ENCODE results near the gene GALM.
"Not testable (repeated sequence)": the region's sequence is repeated elsewhere in the genome, so short reads cannot be mapped to it uniquely, and the experiment has no call there.

The GALM gene

DNA sequence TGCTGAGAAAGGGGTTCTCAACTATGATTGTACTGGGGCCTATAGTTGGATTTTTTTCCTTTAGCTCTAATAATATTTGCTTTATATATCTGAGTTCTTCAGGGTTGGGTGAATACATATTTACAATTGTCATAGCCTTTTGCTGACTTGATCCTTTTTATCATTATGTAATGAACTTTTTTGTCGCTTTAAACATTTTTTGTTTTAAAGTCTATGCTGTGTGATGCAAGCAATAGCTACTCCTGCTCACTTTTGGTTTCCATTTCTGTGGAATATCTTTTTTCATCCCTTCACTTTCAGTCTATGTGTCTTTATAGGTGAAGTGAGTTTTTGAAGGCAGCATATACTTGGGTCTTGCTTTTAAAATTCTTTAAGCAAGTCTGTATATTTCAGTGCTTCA is 49.0 kb downstream of the GALM start:
- not testable (repeated sequence) for DNase-seq

DNA sequence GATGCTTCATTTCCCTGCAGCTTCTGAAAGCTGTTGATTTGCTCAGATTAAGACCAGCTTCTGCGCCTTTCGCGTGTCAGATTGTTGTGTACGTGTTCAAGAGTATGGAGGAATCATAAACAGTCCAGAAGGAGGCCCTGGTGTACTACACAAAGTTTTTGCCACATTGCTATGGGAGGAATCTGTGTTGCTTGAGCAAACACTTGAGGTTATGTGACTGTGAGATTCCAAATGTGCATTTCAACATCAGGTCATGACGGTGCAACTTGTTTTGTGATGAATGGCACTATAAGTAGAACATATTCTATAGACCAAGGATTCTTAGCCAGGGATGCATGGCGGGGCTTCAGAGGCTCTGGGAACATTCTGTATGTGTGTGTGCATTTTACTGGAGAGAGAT is 50.3 kb downstream of the GALM start:
- DNase-seq, result no peak

DNA sequence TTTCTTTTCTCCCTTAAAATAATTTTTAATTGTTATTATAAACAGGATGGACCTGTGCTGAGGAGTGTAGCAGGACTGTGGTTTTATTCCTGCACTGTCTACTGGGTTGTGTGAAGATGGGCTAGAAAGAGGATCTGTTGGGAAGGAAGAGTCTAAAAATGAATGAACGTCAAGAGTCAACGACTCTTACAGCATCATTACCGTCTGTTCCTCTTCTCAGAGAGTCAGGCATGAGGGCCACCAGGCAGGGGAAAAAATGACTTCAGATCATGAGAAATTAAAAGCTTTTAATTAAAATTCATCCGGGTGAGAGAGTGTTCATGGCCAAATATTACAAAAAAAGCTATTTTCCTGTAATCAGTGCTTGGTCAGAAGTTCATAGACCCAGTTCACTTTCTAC is 52.7 kb downstream of the GALM start:
- DNase-seq, result no peak

DNA sequence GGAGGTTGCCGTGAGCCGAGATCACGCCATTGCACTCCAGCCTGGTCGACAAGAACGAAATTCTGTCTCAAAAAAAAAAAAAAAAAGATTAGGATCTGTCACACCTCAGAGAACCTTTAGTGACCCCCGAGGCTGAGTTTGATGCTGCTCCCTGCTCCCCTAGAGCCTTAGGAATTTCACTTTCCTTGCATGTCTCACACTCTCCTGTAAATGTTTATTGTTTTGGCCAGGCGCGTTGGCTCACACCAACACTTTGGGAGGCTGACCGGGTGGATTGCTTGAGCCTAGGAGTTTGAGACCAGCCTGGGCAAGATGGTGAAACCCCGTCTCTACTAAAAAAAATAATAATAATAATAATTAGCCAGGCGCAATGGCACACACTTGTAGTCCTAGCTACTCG is 53.8 kb downstream of the GALM start:
- no peak for DNase-seq

DNA sequence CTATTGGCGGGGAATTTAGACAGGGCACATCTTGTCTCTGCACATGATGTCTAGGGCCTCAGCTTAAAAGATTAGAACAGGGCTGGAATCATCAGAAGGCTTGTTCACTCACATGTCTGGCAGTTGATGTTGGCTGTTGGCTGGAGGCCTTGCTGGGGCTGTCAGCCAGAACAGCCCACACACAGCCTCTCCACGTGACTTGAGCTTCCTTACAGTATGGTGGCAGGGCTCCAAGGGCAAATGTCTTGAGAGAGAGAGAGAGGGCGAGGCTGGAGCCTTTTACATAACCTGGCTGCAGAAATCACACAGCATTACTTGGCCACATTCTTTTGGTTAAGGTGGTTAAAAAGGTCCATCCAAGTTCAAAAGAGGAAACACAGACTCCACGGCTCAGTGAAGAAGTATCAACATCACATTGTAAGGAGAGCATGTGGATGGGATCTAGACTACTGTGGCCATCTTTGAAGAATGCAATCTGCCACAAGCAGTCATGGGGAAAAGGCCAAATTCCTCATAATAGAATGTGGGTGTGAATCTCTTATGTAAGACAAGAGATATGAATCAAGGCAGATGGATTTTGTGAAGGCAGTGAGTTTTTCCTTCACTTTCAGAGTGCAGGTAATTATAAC is 54.8 kb downstream of the GALM start:
- DNase-seq, result peak; percentile 42

DNA sequence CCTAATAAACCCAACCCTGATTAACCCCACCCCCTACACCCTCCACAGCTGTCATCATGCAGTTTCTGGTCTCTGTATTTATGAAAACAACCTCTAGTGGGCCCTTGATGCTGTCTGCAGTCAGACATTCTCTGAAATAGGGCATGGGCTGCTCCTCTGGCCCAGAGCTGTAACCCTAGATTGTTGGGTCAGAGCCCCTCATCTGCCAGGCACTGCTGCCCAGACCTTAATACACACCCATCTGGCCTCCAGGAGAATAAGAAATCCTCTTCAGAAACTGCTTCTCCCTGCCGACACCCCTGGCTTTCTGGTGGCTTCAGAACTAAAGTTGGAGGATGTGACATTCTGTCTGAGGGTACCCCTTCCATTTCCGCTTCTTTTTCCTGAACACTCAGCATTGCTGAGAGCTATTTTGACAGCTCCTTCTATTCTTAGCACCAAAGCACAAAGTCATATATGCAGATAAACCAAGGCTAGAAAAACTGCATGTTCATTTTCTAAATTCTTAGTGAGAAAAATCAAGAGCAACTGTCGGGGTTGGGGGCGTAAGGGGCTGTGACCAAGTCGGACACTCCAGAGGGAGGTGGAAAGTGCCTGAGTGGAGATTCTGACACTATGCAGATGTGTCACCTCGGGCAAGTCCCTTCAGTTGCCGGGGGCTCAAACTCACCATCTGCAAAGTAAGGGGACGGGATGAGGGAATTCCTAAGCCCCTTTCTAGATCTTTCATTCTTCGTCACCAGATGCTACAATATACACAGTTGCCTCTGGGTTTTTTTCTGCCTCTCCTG is 56.6 kb downstream of the GALM start:
- no peak for DNase-seq

DNA sequence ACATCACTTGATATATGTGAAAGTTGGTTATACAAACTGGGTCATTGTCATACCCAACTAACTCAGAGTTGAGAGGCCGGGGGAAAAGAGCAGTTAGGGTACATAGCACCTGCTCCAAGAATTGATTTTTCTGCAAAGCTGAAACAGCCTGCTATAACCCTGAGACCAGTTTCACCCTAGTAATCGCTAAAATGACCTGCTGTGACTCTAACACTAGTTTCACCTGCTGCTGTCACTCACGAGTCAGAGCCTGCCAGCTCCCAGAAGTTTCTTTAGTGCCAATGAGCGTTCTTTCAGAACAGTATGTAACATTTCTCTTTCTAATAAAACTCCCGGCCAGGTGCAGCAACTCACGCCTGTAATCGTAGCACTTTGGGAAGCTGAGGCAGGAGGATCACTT is 57.3 kb downstream of the GALM start:
- DNase-seq, result no peak

DNA sequence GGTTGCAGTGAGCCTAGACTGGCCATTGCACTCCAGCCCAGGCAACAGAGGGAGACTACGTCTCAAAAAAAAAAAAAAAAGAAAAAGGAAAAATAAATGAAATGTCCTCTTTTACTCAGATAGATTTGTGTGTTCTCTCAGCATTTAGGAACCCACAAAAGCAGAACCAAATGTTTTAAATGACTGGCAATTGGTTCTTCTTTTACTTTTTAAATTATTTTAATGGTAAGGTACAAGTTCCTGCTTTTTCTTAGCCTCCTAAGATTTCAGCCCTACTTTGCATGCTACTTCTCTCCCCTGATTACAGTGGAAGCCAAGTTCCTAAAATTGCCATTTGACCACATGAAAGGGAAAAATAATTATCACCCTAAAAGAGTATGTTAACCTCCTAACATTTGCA is 61.7 kb downstream of the GALM start:
- DNase-seq, result no peak

DNA sequence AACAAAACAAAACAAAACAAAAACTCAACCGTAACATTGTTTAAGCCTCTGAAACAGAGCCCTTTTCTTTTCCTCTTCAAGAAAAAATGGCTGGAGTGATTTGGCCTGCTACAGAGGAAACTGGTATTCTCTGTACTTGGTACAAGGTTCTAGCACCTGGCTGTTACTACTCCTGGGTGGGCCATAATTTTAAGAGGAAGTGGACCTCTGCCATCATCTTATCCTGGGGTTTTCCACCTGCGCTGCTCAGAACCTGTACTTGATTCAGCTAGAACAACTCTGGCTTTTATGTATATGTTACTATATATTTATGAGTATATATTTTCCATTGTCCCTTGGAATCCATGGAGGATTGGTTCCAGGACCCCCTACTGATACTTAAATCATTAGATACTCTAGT is 62.8 kb downstream of the GALM start:
- DNase-seq, result no peak

DNA sequence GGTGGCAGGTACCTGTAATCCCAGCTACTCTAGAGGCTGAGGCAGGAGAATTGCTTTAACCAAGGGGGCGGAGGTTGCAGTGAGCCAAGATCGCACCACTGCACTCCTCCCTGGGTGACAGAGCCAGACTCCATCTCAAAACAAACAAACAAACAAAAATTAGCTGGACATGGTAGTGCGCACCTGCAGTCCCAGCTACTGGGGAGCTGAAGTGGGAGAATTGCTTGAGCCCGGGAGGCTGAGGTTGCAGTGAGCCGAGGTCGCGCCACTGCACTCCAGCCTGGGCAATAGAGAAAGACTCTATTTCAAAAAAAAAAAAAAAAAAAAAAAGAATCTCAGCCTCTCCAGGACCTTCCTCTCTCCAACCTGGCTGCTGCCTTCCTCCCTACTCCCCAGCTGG is 65.2 kb downstream of the GALM start:
- no peak for DNase-seq

DNA sequence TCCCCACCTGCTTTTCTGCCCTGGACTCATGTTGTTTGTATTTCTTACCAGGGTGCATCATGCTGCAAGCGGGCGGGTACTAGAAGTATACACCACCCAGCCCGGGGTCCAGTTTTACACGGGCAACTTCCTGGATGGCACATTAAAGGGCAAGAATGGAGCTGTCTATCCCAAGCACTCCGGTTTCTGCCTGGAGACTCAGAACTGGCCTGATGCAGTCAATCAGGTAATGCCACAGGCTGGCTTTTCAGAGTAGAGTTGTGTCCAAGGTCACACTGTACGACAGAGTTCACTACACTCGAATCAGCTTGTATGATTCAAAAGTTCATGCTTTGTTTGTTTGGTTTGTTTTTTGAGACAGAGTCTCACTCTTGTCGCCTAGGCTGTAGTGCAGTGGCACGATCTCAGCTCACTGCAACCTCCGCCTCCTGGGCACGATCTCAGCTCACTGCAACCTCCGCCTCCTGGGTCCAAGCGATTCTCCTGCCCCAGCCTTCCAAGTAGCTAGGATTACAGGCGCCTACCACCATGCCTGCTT is 65.8 kb downstream of the GALM start:
- DNase-seq, result no peak

DNA sequence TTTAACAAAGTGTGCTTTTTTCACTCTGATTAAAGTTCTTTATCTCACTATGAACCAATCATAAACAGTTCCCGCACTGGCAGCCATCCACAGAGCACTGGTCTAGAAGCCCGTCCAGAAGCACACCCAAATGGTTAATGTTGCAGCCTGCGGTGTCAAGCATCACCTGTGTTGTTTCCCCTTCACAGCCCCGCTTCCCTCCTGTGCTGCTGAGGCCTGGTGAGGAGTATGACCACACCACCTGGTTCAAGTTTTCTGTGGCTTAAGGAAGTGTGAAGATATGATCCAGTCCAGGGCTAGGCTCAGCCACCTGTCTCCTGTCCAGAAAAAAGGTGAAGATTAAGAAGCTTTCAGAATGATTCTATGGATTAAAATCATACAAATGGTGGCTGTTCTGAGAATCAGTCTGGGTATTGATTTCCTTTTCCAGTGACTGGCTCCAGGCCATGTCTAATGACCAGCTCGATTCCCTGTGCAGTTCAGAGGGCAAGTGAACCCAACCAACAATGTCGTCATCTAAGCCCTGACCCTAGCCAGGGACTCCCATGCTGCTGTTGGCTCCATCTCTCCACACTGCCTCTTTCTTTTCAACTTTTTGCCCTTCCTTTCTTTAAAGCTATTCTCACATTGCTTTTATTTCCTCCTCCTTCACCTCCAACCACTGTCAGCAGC is 67.5 kb downstream of the GALM start:
- no peak for DNase-seq

DNA sequence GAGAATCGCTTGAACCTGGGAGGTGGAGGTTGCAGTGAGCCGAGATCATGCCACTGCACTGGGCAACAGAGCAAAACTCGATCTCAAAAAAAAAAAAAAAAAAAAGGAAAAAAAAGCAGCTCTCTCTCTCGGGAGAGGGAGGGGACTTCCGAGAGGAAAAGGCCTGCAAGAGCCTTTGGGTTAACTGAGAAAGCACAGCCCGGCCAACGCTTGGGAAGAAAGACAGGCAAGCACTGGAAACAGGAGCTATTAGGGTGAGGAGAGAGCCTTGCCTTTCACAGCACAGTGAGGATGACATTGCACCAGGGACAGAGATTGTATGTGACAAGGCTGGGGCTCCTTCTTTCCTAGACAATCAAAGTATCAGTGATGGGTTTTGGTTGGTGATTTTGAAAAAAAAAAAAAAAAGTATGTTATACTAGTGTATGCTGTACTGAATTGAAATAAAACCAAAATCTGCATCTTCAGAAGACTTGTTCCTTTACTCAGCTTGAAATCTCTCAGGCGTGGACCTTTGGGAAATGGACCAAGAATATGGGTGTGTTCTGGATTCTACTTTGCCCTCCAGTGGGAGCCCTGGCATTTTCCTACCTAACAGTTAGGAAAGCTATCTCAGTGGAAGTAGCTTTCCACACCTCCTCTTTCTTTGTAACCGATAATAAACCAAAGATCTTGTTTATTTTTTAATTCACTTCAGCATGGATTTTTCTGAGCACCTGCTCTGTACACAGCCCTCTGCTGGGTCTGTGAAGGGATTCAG is 68.6 kb downstream of the GALM start:
- DNase-seq, result no peak

DNA sequence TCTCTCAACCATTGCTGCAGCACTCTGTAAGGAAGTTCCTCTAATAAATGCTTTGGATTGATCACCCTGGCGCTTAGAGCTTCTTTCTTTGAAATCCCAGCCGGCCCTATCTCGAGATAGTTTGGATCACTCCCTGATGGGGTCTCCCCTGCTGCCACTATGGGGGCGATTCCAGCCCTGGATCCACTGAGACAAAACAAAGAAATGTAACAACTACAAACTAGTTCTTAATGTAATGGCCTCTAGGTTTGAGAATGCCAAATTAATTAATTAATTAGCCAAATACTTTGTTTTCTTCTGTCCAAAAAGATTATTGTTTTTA is 70.0 kb downstream of the GALM start:
- no peak for DNase-seq

DNA sequence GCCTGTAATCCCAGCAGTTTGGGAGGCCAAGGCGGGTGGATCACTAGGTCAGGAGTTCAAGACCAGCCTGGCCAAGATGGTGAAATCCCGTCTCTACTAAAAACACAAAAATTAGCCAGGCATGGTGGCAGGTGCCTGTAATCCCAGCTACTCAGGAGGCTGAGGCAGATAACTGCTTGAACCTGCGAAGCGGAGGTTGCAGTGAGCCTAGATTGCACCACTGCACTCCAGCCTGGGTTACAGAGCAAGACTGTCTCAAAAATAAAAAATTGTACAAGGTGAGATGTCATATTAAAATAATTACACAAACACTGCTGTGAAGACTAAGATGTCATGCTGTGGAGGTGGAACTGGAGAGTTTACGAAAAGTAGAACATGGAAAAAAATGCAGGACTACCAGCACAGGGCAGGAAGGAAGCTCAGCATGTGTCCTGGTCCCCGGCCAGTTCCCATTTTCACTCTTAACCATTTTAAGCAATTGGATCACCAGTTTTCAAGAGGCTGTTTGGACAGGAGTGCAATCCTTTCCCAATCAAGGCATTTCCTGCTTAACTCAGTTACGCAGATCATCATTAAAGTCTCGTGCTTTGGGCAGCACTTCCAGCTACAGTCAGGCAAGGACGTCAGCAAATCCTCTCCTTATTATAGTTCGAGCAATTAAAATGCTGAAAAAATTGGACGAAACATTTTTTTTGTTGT is 71.2 kb downstream of the GALM start:
- not testable (repeated sequence) for DNase-seq

DNA sequence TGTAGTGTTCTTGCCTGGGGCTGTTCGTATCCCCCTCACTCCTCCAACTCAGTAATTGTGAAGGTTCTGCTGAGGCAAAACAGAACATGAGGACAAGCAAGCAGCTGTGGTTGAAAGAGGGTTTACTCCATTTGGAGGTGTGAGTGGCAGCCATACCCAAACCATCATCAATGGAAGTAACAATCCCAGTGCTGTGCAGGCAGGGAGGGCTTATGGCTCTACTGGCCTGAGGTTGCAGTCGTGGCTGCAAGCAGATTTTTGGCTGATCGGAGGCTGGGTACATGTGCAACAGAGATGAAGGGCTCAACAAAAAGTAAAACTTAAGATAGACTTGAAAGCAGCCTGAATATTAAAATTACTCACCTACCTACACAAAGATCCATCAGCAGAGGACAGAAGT is 72.0 kb downstream of the GALM start:
- no peak for DNase-seq

DNA sequence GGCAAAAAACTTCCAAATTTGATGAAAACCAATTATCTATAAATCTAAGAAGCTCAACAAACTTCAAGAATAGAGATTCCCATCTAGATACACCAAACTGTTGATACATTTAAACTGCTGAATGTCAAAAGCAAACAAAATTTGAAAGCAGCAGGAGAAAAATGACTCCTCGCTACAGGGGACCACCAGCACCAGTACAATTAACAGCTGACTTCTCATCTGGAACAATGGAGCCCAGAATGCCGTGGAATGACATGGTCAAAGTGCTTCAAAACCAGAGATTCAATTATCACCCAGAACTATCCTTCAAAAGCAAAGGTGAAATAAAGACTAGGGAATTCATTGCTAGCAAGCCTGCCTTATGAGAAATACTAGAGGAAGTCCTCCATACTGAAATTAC is 73.6 kb downstream of the GALM start:
- DNase-seq, result no peak

DNA sequence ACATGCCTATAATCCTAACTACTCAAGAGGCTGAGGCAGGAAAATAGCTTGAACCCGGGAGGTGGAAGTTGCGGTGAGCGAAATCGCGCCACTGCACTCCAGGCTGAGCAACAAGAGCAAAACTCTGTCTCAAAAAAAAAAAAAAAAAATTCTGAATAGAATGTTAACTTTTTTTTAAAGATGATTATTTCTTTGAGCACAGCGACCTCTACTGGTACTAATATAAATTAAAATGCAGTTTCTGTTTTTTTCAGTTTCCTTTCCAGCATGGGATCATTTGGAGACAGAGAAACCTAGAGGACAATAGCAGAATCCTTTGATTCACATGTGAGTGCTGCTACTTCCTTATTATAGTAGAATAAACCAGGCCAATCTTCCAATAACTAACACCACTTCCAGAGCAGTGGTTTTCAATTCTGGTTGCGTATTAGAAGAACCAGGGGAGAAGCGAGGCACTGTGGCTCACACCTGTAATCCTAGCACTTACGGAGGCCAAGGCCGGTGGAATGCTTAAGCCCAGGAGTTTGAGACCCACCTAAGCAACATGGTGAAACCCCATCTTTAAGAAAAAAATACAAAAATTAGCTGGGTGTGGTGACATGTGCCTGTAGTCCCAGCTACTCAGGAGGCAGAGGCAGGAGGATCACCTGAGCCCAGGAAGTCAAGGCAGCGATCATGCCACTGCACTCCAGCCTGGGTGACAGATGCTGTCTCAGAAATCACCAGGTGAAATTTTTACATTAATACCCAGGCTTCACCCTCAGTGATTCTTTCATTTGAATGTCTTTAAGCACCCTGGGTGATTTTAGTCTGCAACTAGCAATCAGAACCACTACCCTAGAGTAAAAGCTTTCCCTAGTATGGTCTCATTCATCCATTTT is 75.2 kb downstream of the GALM start:
- no peak for DNase-seq

DNA sequence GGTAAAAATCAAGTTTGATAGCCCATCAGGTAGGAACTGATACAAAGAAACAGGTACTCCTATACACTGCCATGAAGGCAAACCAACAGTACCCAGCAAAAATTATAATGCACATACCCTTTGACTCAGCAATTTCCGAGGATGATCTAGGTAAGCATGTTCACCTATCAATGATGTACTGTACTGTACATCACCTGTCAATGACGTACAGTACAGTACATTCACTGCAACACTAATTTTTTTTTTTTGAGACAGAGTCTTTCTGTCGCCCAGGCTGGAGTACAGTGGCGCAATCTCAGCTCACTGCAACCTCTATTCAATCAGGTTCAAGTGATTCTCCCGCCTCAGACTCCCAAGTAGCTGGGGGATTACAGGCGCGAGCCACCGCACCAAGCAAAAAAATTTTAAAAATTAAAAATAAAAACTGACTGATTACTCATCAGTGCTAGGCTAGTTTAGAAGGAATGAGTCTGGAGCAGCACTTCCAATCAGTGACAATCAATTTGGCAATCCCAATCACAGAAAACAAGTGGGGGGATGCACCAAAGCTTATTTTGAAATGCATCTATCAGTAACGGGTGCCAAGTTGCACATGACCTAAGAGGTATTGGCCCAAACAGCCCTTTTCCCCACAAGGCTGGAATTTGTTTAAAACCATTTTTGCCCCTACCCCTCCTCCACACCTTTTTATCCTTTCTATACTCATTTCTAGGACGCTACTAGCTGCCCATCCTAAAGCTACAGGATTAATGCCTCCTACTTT is 77.1 kb downstream of the GALM start:
- no peak for DNase-seq

DNA sequence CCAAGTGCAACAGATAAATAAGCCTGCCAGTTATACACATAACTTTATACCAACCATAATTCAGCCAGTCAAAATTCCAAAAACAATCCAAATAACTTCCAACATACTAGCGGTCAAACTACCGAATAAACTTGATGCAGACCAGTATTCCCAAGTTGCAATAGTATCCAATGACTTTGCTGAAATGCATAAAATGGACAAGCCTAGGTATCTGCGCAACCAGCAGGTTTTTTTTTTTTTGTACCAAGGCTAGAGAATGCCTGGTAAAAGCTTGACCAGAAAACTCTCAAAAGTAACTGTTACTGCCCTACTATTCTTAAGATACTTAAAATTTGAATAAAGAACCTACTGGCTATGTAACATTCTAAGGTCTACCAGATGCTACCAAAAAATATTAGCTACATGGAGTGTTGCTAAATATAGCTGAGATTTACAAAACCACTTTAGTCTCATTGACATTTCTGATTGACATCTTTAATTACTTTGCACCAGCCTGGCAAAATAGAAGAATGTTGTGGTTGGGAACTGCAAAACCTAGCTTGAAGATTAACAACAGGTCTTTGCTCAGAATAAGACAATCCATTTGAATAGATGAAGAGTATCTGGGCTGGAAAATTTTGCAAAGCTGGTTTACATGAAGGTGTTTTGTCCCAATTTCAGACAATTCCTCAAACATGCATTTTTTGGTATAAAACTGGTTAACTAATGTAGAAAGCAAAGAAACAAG is 77.9 kb downstream of the GALM start:
- no peak for DNase-seq

Data from amniotic stem cell (primary cell).